ENCODE measurements around the gene RAB11FIP4.

DNA sequence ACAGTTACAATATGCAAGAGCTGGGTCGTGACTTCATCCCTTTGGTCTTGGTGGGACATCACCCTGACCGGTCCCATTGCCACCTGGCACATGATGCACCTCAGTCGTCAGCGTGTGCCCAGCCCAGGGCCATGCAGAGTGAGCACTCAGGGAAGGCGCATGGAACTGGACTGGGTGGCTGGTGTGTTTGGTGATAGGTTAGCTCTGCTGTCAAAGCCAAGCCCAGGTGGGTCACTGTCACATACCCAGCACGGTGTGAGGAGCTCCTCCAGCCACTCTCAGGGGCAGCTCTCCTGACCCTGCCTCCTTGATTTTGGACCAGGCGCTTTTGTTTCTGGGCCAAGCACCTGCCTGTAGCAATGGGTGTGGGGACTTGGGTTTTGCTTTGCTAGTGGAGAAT lies 180.9 kb downstream of the RAB11FIP4 start:
- TF ChIP-seq, protein P1, sequence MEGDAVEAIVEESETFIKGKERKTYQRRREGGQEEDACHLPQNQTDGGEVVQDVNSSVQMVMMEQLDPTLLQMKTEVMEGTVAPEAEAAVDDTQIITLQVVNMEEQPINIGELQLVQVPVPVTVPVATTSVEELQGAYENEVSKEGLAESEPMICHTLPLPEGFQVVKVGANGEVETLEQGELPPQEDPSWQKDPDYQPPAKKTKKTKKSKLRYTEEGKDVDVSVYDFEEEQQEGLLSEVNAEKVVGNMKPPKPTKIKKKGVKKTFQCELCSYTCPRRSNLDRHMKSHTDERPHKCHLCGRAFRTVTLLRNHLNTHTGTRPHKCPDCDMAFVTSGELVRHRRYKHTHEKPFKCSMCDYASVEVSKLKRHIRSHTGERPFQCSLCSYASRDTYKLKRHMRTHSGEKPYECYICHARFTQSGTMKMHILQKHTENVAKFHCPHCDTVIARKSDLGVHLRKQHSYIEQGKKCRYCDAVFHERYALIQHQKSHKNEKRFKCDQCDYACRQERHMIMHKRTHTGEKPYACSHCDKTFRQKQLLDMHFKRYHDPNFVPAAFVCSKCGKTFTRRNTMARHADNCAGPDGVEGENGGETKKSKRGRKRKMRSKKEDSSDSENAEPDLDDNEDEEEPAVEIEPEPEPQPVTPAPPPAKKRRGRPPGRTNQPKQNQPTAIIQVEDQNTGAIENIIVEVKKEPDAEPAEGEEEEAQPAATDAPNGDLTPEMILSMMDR (IDR thresholded peaks at IDR 0.05): no peak
- TF ChIP-seq NFE2L1 (CRISPR knock-in tag; IDR thresholded peaks at IDR 0.05): no peak
- TF ChIP-seq ZNF138 (CRISPR knock-in tag; conservative IDR thresholded peaks at IDR 0.05): no peak
- TF ChIP-seq, protein P2, sequence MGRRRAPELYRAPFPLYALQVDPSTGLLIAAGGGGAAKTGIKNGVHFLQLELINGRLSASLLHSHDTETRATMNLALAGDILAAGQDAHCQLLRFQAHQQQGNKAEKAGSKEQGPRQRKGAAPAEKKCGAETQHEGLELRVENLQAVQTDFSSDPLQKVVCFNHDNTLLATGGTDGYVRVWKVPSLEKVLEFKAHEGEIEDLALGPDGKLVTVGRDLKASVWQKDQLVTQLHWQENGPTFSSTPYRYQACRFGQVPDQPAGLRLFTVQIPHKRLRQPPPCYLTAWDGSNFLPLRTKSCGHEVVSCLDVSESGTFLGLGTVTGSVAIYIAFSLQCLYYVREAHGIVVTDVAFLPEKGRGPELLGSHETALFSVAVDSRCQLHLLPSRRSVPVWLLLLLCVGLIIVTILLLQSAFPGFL (CRISPR knock-in tag; IDR thresholded peaks at IDR 0.05; ENCODE audit: borderline replicate concordance): no peak
- TF ChIP-seq, protein P3, sequence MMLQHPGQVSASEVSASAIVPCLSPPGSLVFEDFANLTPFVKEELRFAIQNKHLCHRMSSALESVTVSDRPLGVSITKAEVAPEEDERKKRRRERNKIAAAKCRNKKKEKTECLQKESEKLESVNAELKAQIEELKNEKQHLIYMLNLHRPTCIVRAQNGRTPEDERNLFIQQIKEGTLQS (CRISPR knock-in tag; conservative IDR thresholded peaks at IDR 0.05): no peak
- TF ChIP-seq ZNF423 (CRISPR knock-in tag; IDR thresholded peaks at IDR 0.05): no peak
- TF ChIP-seq ETV6 (CRISPR knock-in tag; IDR thresholded peaks at IDR 0.05): no peak

Measured in WTC11 (cell line).